ENCODE measurements around the gene ATP4A.

DNA sequence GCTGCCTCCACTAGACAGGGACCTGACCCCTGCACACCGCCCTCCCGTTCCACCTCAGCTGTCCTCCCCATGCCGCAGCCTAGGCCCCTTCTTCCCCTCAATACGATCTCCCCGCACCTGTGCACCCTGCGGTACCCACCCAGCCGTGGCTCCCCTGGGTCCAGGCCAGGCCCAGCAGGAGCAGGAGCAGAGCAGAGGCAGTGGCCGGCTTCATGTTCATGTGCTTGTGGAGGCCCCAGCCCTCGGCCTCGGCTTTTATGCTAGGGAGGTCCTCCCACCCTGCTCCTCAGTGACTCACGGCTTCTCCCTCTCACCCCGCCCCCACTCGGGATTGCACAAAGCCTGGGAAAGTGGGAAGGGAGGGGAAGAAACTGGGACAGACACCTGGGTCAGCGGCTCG is 61.8 kb downstream of the ATP4A start:
- TF ChIP-seq CTCF (IDR thresholded peaks at IDR 0.05; ENCODE audit: insufficient read depth, low read depth, low read length) = no peak
- TF ChIP-seq EZH2 (IDR thresholded peaks at IDR 0.05; ENCODE audit: insufficient read depth, low read length) = no peak
